ENCODE results near the gene DIPK1A.

DIPK1A gene

GRCh38 chr1:92858564-92859399 is 102.5 kb downstream of the DIPK1A start:
- peak; percentile 48 for DNase-seq (ENCODE audit: extremely low read depth, insufficient read length)
- Histone ChIP-seq H3K36me3 (ENCODE audit: control insufficient read depth, insufficient read depth, low read length) (no peaks in the 10 kb centered on the region), H3K27me3 (replicated peaks; ENCODE audit: control insufficient read depth, insufficient read depth, low read length) (no peaks in the 10 kb centered on the region), H3K4me3 (replicated peaks; ENCODE audit: low read depth, low read length) (no peak overlapping the region; the same call in 1 of the 2 replicates)
- TF ChIP-seq CTCF (IDR thresholded peaks at IDR 0.05; ENCODE audit: insufficient read depth, low read length, poor library complexity, severe bottlenecking) = peak; percentile 76

GRCh38 chr1:92857817-92858216 is 103.4 kb downstream of the DIPK1A start:
- Histone ChIP-seq H3K4me3 (replicated peaks; ENCODE audit: low read depth, low read length) (no peak overlapping the region), H3K27me3 (replicated peaks; ENCODE audit: control insufficient read depth, insufficient read depth, low read length) (no peaks in the 10 kb centered on the region), H3K36me3 (ENCODE audit: control insufficient read depth, insufficient read depth, low read length) (no peaks in the 10 kb centered on the region)
- no peak for TF ChIP-seq CTCF (IDR thresholded peaks at IDR 0.05; ENCODE audit: insufficient read depth, low read length, poor library complexity, severe bottlenecking)
- no peak for DNase-seq (ENCODE audit: extremely low read depth, insufficient read length)

- no peak overlapping the region for H3K4me3 ChIP-seq (replicated peaks; ENCODE audit: low read depth, low read length)
- H3K36me3 ChIP-seq (ENCODE audit: control insufficient read depth, insufficient read depth, low read length) = no peaks in the 10 kb centered on the region
- H3K27me3 ChIP-seq (replicated peaks; ENCODE audit: control insufficient read depth, insufficient read depth, low read length) = no peaks in the 10 kb centered on the region
- no peak for DNase-seq (ENCODE audit: extremely low read depth, insufficient read length)
- TF ChIP-seq CTCF (IDR thresholded peaks at IDR 0.05; ENCODE audit: insufficient read depth, low read length, poor library complexity, severe bottlenecking) = no peak
These were observed 106.0 kb downstream of the DIPK1A start for GRCh38 chr1:92855236-92855635.

GRCh38 chr1:92854101-92854785 is 107.0 kb downstream of the DIPK1A start:
- no peak for DNase-seq (ENCODE audit: extremely low read depth, insufficient read length)
- peaks cover 3% of the 10 kb centered on the region for H3K36me3 ChIP-seq (ENCODE audit: control insufficient read depth, insufficient read depth, low read length)
- H3K4me3 ChIP-seq (replicated peaks; ENCODE audit: low read depth, low read length) = no peak overlapping the region
- no peaks in the 10 kb centered on the region for H3K27me3 ChIP-seq (replicated peaks; ENCODE audit: control insufficient read depth, insufficient read depth, low read length)
- TF ChIP-seq CTCF (IDR thresholded peaks at IDR 0.05; ENCODE audit: insufficient read depth, low read length, poor library complexity, severe bottlenecking) = no peak

- TF ChIP-seq CTCF (IDR thresholded peaks at IDR 0.05; ENCODE audit: insufficient read depth, low read length, poor library complexity, severe bottlenecking) = no peak
- no peak for DNase-seq (ENCODE audit: extremely low read depth, insufficient read length)
- no peak overlapping the region for H3K4me3 ChIP-seq (replicated peaks; ENCODE audit: low read depth, low read length)
- H3K36me3 ChIP-seq (ENCODE audit: control insufficient read depth, insufficient read depth, low read length) = peaks cover 3% of the 10 kb centered on the region
- H3K27me3 ChIP-seq (replicated peaks; ENCODE audit: control insufficient read depth, insufficient read depth, low read length) = no peaks in the 10 kb centered on the region
These were observed 108.0 kb downstream of the DIPK1A start for GRCh38 chr1:92853299-92853698.
